ENCODE results near the gene TSBP1.
A peak's percentile ranks its signal among the peaks of the same experiment; 100 is the strongest.

TSBP1 gene

GRCh38 chr6:32327103-32327502, 44.6 kb downstream of the TSBP1 start:
- no peaks in the 10 kb centered on the region for H3K79me2 ChIP-seq (ENCODE audit: insufficient read depth, low read length)
- H3F3A ChIP-seq (ENCODE audit: low read depth), result no peaks in the 10 kb centered on the region
- TF ChIP-seq EZH2phosphoT487 (IDR thresholded peaks at IDR 0.05; ENCODE audit: borderline replicate concordance) (no peak), CTCF (conservative IDR thresholded peaks at IDR 0.05; ENCODE audit: low read length) (no peak)
- H3K36me3 ChIP-seq (ENCODE audit: insufficient read depth, low read length), result no peaks in the 10 kb centered on the region
- H4K20me1 ChIP-seq (ENCODE audit: insufficient read depth, low read length, poor library complexity, severe bottlenecking), result no peaks in the 10 kb centered on the region
- peaks cover 12% of the 10 kb centered on the region for H3K4me1 ChIP-seq (ENCODE audit: insufficient read depth, low read length, poor library complexity, severe bottlenecking)
- H3K4me3 ChIP-seq (ENCODE audit: low read length, poor library complexity, severe bottlenecking), result no peak overlapping the region
- H2AFZ ChIP-seq (ENCODE audit: low read length), result peak overlapping the region; percentile 28; the same call in 1 of the 2 replicates
- H3K4me2 ChIP-seq (ENCODE audit: low read depth, low read length, poor library complexity, severe bottlenecking), result no peak overlapping the region
- no peaks in the 10 kb centered on the region for H3K9me2 ChIP-seq (replicated peaks; ENCODE audit: low read depth, low read length)
- H3K9ac ChIP-seq (ENCODE audit: low read depth, low read length, poor library complexity, severe bottlenecking), result no peak overlapping the region
- no peaks in the 10 kb centered on the region for H3K9me3 ChIP-seq (ENCODE audit: insufficient read depth, low read depth, low read length)
- no peaks in the 10 kb centered on the region for H3K27me3 ChIP-seq (ENCODE audit: insufficient read depth, low read length, poor library complexity, severe bottlenecking)

- H3K36me3 ChIP-seq (ENCODE audit: insufficient read depth, low read length), result no peaks in the 10 kb centered on the region
- H3K4me1 ChIP-seq (ENCODE audit: insufficient read depth, low read length, poor library complexity, severe bottlenecking), result peaks cover 28% of the 10 kb centered on the region
- no peak overlapping the region for H3K4me3 ChIP-seq (ENCODE audit: low read length, poor library complexity, severe bottlenecking)
- no peaks in the 10 kb centered on the region for H3K9me2 ChIP-seq (replicated peaks; ENCODE audit: low read depth, low read length)
- no peak overlapping the region for H3K4me2 ChIP-seq (ENCODE audit: low read depth, low read length, poor library complexity, severe bottlenecking)
- TF ChIP-seq CTCF (conservative IDR thresholded peaks at IDR 0.05; ENCODE audit: low read length) (no peak), EZH2phosphoT487 (IDR thresholded peaks at IDR 0.05; ENCODE audit: borderline replicate concordance) (no peak)
- 0 out of 2 replicates have a peak overlapping the region, but pooled peaks have one; percentile 2 for H2AFZ ChIP-seq (ENCODE audit: low read length)
- H3K27me3 ChIP-seq (ENCODE audit: insufficient read depth, low read length, poor library complexity, severe bottlenecking), result no peaks in the 10 kb centered on the region
- no peaks in the 10 kb centered on the region for H3F3A ChIP-seq (ENCODE audit: low read depth)
- no peaks in the 10 kb centered on the region for H3K9me3 ChIP-seq (ENCODE audit: insufficient read depth, low read depth, low read length)
- no peaks in the 10 kb centered on the region for H3K79me2 ChIP-seq (ENCODE audit: insufficient read depth, low read length)
- H3K9ac ChIP-seq (ENCODE audit: low read depth, low read length, poor library complexity, severe bottlenecking), result no peak overlapping the region
- H4K20me1 ChIP-seq (ENCODE audit: insufficient read depth, low read length, poor library complexity, severe bottlenecking), result no peaks in the 10 kb centered on the region
Measured at GRCh38 chr6:32318501-32318900, 53.2 kb downstream of the TSBP1 start.

- no peaks in the 10 kb centered on the region for H4K20me1 ChIP-seq (ENCODE audit: insufficient read depth, low read length, poor library complexity, severe bottlenecking)
- peaks cover 28% of the 10 kb centered on the region for H3K4me1 ChIP-seq (ENCODE audit: insufficient read depth, low read length, poor library complexity, severe bottlenecking)
- H2AFZ ChIP-seq (ENCODE audit: low read length), result peak overlapping the region; percentile 60
- no peaks in the 10 kb centered on the region for H3K9me3 ChIP-seq (ENCODE audit: insufficient read depth, low read depth, low read length)
- no peaks in the 10 kb centered on the region for H3K27me3 ChIP-seq (ENCODE audit: insufficient read depth, low read length, poor library complexity, severe bottlenecking)
- no peaks in the 10 kb centered on the region for H3K79me2 ChIP-seq (ENCODE audit: insufficient read depth, low read length)
- TF ChIP-seq EZH2phosphoT487 (IDR thresholded peaks at IDR 0.05; ENCODE audit: borderline replicate concordance) (no peak), CTCF (conservative IDR thresholded peaks at IDR 0.05; ENCODE audit: low read length) (no peak)
- H3K4me2 ChIP-seq (ENCODE audit: low read depth, low read length, poor library complexity, severe bottlenecking), result peak overlapping the region; percentile 65
- peak overlapping the region; percentile 15 for H3K4me3 ChIP-seq (ENCODE audit: low read length, poor library complexity, severe bottlenecking)
- H3K36me3 ChIP-seq (ENCODE audit: insufficient read depth, low read length), result no peaks in the 10 kb centered on the region
- H3K9me2 ChIP-seq (replicated peaks; ENCODE audit: low read depth, low read length), result no peaks in the 10 kb centered on the region
- no peaks in the 10 kb centered on the region for H3F3A ChIP-seq (ENCODE audit: low read depth)
- H3K9ac ChIP-seq (ENCODE audit: low read depth, low read length, poor library complexity, severe bottlenecking), result no peak overlapping the region
Measured at GRCh38 chr6:32317541-32317940, 54.2 kb downstream of the TSBP1 start.
